ENCODE measurements around the gene TENM4. TPM values are rescaled to one million over a fixed set of nuclear protein-coding genes. Genes with fewer than 3 reads are reported as not detected.

The TENM4 gene
- total RNA-seq, 4 donors from 2014 or later: 4.0 to 14.6 (median 4.5) TPM

DNA sequence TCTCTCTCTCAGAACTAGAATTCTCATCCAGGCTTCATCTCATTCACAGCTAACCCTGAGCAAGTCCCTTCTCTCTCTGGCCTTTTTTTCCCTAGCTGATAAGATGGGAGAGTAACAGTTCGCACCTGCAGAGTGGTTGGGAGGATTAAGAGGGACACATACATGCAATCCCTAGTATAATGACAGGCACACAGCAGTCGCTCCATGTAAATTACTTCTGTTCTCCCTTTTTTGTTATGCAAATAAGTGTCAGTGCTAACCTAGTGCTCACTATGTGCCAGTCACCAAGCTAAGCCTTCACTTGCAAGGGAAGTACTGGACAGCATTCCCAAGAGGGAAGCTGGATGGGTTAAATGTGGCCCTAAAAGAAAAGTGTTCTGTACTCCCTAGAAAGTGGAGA lies 63.4 kb downstream of the TENM4 start:
- TF ChIP-seq, protein P1, sequence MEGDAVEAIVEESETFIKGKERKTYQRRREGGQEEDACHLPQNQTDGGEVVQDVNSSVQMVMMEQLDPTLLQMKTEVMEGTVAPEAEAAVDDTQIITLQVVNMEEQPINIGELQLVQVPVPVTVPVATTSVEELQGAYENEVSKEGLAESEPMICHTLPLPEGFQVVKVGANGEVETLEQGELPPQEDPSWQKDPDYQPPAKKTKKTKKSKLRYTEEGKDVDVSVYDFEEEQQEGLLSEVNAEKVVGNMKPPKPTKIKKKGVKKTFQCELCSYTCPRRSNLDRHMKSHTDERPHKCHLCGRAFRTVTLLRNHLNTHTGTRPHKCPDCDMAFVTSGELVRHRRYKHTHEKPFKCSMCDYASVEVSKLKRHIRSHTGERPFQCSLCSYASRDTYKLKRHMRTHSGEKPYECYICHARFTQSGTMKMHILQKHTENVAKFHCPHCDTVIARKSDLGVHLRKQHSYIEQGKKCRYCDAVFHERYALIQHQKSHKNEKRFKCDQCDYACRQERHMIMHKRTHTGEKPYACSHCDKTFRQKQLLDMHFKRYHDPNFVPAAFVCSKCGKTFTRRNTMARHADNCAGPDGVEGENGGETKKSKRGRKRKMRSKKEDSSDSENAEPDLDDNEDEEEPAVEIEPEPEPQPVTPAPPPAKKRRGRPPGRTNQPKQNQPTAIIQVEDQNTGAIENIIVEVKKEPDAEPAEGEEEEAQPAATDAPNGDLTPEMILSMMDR (IDR thresholded peaks at IDR 0.05; ENCODE audit: low read depth): no peak

DNA sequence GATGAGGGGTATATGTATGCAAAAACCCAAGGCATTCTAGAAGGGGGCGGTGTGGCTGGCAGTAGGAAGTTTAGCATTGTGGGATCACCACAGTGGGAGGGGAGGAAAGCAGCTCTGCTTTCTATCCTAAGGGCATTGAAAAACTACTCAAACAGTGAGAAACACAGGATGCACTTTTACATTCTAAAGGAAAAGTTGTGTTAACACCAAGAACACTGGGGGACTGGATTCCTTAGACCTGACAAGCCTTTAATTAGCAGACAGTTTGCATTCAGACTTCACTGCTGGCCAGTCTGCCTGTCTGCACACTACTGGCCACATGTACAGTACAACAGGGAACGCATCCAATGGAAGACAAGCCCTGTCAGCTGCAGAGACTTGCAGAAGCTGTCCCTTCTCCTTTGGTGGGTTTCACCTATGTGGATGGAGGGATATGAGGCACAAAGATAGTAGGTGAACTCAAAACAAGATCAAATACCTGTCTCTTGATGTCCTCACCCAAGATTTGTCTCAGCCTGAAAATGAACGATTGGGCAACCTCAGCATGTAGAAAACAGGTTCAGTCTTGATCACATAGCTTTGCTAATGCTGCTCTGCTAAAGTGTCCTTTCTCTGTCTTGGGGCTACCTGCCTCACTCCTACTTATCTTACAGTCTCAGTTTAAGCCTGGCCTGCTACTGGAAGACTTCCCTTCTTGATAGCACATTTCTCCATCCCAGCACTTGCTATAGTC lies 64.8 kb downstream of the TENM4 start:
- TF ChIP-seq, protein P1 (IDR thresholded peaks at IDR 0.05; ENCODE audit: low read depth): no peak

DNA sequence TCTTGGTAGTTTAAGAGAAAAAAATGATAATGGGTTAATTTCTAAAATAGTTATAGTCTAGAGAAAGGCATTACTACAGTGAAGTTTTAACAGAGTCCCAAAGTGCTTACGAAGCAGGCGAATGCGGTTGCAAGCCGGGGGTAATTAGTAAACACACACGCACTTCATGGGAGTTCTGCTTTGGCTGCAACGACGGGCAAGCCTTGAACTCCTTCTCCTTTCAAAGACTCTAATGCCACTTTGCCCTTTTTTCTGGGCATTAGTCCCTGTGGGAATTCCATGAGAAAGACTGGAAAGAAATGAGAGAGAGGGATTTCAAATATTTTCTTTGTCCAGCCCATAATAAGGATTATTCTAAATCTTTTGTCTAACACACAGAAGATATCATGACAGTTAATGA lies 66.1 kb downstream of the TENM4 start:
- TF ChIP-seq, protein P1 (IDR thresholded peaks at IDR 0.05; ENCODE audit: low read depth): no peak

DNA sequence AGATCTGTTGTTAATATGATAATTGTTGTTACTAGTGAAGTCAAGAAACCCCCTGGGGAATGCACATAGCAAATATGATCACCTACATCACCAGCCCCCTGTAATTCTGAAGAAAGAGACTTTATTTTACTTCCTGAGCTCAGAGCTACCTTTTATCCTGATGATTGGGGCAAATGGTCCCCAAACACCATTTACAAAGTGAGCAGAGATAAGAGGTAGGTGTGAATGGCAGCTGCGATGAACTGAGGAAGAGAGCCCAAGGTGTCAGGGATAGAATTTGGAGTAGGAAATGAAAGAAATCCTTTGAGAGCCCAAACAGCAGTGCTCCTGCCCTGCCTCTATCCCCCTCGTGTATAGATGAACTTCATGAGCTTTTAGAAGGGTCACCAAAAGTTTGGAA lies 69.1 kb downstream of the TENM4 start:
- TF ChIP-seq, protein P1 (IDR thresholded peaks at IDR 0.05; ENCODE audit: low read depth): no peak

DNA sequence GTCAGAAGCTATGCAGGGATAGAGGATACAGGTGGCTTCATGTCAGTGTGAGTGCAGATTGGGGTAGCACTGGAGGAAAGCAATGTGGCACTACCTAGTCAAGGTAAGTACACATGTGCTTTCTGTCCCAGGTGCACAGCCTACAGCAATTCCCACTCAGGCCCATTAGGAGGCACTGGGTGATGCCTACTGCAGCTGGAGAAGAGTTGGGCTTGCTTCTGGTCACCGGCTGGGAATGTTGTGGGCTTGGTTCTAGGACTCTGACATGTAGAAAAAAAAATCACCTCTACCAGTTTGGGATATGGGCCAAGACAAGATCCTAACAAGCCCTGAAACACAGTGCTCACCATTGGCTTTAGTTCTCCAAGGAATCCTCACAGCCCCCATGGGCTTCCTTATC lies 69.7 kb downstream of the TENM4 start:
- TF ChIP-seq, protein P1 (IDR thresholded peaks at IDR 0.05; ENCODE audit: low read depth): no peak

DNA sequence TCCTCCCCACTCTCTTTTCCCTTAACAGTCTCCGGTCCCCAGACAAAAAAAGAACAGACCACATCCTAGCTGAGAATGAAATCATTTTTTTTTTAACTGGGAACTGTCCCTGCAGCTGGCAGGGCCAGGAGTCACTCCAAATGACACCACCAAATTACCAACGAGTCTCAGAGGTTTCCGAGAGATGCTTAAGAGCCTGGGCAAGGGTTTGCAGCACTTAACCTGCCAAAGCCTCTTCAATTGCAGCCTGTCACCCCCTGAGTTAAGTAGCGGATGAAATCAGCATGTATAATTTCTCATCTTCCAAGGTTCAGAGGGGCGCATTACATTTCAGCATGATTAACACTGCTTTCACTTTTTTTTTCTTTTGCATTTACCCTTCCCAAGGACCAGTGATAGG lies 71.8 kb downstream of the TENM4 start:
- TF ChIP-seq, protein P1 (IDR thresholded peaks at IDR 0.05; ENCODE audit: low read depth): no peak

DNA sequence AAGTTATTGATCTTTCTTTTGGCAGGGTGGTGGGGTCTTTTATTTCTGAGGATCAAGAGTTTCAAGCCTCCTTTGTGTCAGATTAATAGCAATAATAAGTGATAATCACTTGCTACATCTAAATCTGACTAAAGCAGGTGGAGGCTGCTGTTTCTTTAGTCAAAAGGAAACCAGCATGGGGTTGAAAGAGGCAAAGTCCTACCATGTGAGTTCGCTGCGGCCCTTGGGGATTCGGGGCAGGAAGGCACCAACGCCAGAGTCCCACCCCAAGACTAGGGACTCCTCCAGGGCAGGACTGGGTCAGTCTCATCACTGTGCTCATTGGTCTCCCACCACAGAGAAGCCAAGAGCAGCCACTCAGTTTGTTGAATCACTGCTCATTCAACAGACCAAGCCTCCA lies 73.0 kb downstream of the TENM4 start:
- TF ChIP-seq, protein P1 (IDR thresholded peaks at IDR 0.05; ENCODE audit: low read depth): no peak

Measured in subcutaneous adipose tissue (tissue), 4 donors.